Panc1 (cell line): ENCODE results near the gene CYTH3. TPM values are rescaled to one million over a fixed set of nuclear protein-coding genes. Genes with fewer than 3 reads are reported as not detected.

Experiments used
- ATAC-seq: fragments of 200-7000 bp; cut with Tn5 transposase; 2 replicates; pipeline ENCODE4 v1.9.1; 2020; ENCODE audit warnings: mild to moderate bottlenecking, moderate library complexity
- BruUV-seq: library from RNA; stranded (reverse); fragments of 400-500 nt; replicated peaks from 2 replicates; lab custom pipeline; 2021; lab: Mats Ljungman, UMichigan
- CTCF ChIA-PET: fragments of 300-600 bp; sonication (Branson Sonifier 250); formaldehyde crosslinking; loops from one replicate; lab custom pipeline; 2022; ENCODE audit warnings: antibody characterized with exemption; lab: Charles Lee
- POLR2A ChIA-PET: fragments of 300-600 bp; sonication (Branson Sonifier 250); formaldehyde crosslinking; loops from one replicate; lab custom pipeline; 2022; ENCODE audit warnings: antibody characterized with exemption; lab: Charles Lee
- DNase-seq: peaks from one replicate; pipeline ENCODE4 v3.0.0-alpha.2; 2010; ENCODE audit warnings: low read depth, low spot score
- H3K27ac ChIP-seq: 2 replicates; pipeline ENCODE4 v1.5.1; 2011; ENCODE audit warnings: mild to moderate bottlenecking, low read length, inconsistent platforms
- H3K27me3 ChIP-seq: fragments of 200-500 bp; sonication (Bioruptor generic); 2 replicates; pipeline ENCODE4 v1.6.0; 2014; ENCODE audit warnings: low read length, inconsistent platforms; ENCODE audit not compliant: control insufficient read depth, insufficient read depth
- H3K36me3 ChIP-seq: fragments of 200-500 bp; sonication (Bioruptor generic); 2 replicates; pipeline ENCODE4 v1.5.1; 2014; ENCODE audit warnings: inconsistent platforms, mild to moderate bottlenecking, low read length, moderate library complexity; ENCODE audit not compliant: control insufficient read depth, insufficient read depth
- H3K4me1 ChIP-seq: 2 replicates; pipeline ENCODE4 v1.5.1; 2011; ENCODE audit warnings: inconsistent platforms, mild to moderate bottlenecking, low read length, moderate library complexity; ENCODE audit not compliant: control insufficient read depth, insufficient read depth
- H3K4me3 ChIP-seq, 2 experiments: 2 replicates each; pipeline ENCODE4 v1.5.1; 2011 to 2012; ENCODE audit warnings: low read depth in 2 of 2, low read length in 2 of 2, mild to moderate bottlenecking in 2 of 2, inconsistent platforms in 1 of 2, moderate library complexity in 1 of 2
- H3K9me3 ChIP-seq: fragments of 200-500 bp; sonication (Bioruptor generic); 2 replicates; pipeline ENCODE4 v1.5.1; 2014; ENCODE audit warnings: low read depth, mild to moderate bottlenecking, inconsistent platforms, low read length, moderate library complexity; ENCODE audit not compliant: control insufficient read depth, insufficient read depth
- CTCF ChIP-seq: fragments of 450-650 bp; IDR thresholded peaks from 2 replicates; pipeline ENCODE4 v1.5.1; 2017; ENCODE audit warnings: mild to moderate bottlenecking
- POLR2AphosphoS5 ChIP-seq: IDR thresholded peaks from 2 replicates; pipeline ENCODE4 v1.6.1; 2012; ENCODE audit warnings: mild to moderate bottlenecking, low read depth, low read length, moderate library complexity
- SIN3A ChIP-seq: IDR thresholded peaks from 2 replicates; pipeline ENCODE4 v1.6.1; 2012; ENCODE audit warnings: low read depth, mild to moderate bottlenecking, low read length, moderate library complexity, borderline replicate concordance; ENCODE audit not compliant: insufficient read depth
- TCF7L2 ChIP-seq: IDR thresholded peaks from 2 replicates; pipeline ENCODE4 v1.6.1; 2011; ENCODE audit warnings: mild to moderate bottlenecking, low read depth, low read length, inconsistent platforms
- in situ Hi-C: cut with HindIII; loops from 2 replicates; pipeline ENCODE4 v1.10.0; 2016; ENCODE audit warnings: low sequenced_read_pairs, low pct_unique_long_range_greater_than_20kb
- intact Hi-C: fragments of 100-400 bp; cut with micrococcal nuclease; formaldehyde crosslinking; loops from one replicate; pipeline ENCODE4 v1.10.0; 2022; ENCODE audit not compliant: unreplicated experiment
- total RNA-seq: library from RNA; stranded (reverse); gene quantifications from one replicate; pipeline ENCODE4 v1.2.1, GENCODE V29; 2021; ENCODE audit not compliant: unreplicated experiment
- TF ChIP-seq, protein P1 (sequence below), 2 experiments: IDR thresholded peaks; 2 replicates each; pipeline ENCODE4 v1.6.1; 2011 to 2012; ENCODE audit warnings: low read depth in 2 of 2, control low read depth in 1 of 2, low read length in 1 of 2, mild to moderate bottlenecking in 1 of 2, moderate library complexity in 1 of 2; ENCODE audit not compliant: insufficient read depth in 1 of 2

CYTH3 gene
- total RNA-seq, 1 experiment from 2014 or later, result 35.5 TPM

GRCh38 chr7:6262221-6262620, 10.2 kb downstream of the CYTH3 start:
- H3K27ac ChIP-seq, result no peak overlapping the region
- CTCF ChIA-PET, result interaction anchor here (0.6 kb wide), 1 partner anchor 342 kb away, joined by 3 read pairs; no protein-coding TSS in a partner anchor
- DNase-seq (no peak), ATAC-seq (no peak)
- H3K4me1 ChIP-seq, result peaks cover 15% of the 10 kb centered on the region
- H3K4me3 ChIP-seq, result no peak overlapping the region
- POLR2A ChIA-PET, result no interaction called here
- intact Hi-C loops (no loop called here), in situ Hi-C loops (loop anchor here (10.0 kb wide), 1 partner anchor 57 kb away; no protein-coding TSS in a partner anchor)
- no peaks in the 10 kb centered on the region for H3K27me3 ChIP-seq
- no peaks in the 10 kb centered on the region for H3K9me3 ChIP-seq
- TF ChIP-seq POLR2AphosphoS5, result no peak
- no peaks in the 10 kb centered on the region for H3K36me3 ChIP-seq
- no TSS peak for BruUV-seq

GRCh38 chr7:6261699-6262098, 10.7 kb downstream of the CYTH3 start:
- H3K9me3 ChIP-seq, result no peaks in the 10 kb centered on the region
- peaks cover 15% of the 10 kb centered on the region for H3K4me1 ChIP-seq
- H3K27ac ChIP-seq, result no peak overlapping the region
- no peaks in the 10 kb centered on the region for H3K27me3 ChIP-seq
- H3K4me3 ChIP-seq, result no peak overlapping the region
- no peak for DNase-seq
- ChIA-PET POLR2A (no interaction called here), CTCF (interaction anchor here (0.6 kb wide), 2 partner anchors 115 to 343 kb away, joined by 3 to 4 read pairs; no protein-coding TSS in a partner anchor)
- H3K36me3 ChIP-seq, result no peaks in the 10 kb centered on the region
- intact Hi-C loops (no loop called here), in situ Hi-C loops (loop anchor here (10.0 kb wide), 1 partner anchor 57 kb away; no protein-coding TSS in a partner anchor)
- no peak for ATAC-seq
- TF ChIP-seq TCF7L2, result no peak
- TF ChIP-seq CTCF, result no peak
- TF ChIP-seq POLR2AphosphoS5, result no peak
- TF ChIP-seq, protein P1, sequence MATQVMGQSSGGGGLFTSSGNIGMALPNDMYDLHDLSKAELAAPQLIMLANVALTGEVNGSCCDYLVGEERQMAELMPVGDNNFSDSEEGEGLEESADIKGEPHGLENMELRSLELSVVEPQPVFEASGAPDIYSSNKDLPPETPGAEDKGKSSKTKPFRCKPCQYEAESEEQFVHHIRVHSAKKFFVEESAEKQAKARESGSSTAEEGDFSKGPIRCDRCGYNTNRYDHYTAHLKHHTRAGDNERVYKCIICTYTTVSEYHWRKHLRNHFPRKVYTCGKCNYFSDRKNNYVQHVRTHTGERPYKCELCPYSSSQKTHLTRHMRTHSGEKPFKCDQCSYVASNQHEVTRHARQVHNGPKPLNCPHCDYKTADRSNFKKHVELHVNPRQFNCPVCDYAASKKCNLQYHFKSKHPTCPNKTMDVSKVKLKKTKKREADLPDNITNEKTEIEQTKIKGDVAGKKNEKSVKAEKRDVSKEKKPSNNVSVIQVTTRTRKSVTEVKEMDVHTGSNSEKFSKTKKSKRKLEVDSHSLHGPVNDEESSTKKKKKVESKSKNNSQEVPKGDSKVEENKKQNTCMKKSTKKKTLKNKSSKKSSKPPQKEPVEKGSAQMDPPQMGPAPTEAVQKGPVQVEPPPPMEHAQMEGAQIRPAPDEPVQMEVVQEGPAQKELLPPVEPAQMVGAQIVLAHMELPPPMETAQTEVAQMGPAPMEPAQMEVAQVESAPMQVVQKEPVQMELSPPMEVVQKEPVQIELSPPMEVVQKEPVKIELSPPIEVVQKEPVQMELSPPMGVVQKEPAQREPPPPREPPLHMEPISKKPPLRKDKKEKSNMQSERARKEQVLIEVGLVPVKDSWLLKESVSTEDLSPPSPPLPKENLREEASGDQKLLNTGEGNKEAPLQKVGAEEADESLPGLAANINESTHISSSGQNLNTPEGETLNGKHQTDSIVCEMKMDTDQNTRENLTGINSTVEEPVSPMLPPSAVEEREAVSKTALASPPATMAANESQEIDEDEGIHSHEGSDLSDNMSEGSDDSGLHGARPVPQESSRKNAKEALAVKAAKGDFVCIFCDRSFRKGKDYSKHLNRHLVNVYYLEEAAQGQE (IDR thresholded peaks at IDR 0.05; ENCODE audit: insufficient read depth in 1 of 2, low read depth in 2 of 2, low read length in 1 of 2), result no peak
- TF ChIP-seq SIN3A, result no peak
- BruUV-seq, result no TSS peak
